Dedifferentiated amniotic fluid mesenchymal stem cell (primary cell): ENCODE results near the gene TSR3.
A peak's percentile ranks its signal among the peaks of the same experiment; 100 is the strongest.

Source experiments
- DNase-seq: peaks from one replicate; pipeline ENCODE4 v3.0.0-alpha.2; 2016; ENCODE audit errors: extremely low spot score

The TSR3 gene

DNA sequence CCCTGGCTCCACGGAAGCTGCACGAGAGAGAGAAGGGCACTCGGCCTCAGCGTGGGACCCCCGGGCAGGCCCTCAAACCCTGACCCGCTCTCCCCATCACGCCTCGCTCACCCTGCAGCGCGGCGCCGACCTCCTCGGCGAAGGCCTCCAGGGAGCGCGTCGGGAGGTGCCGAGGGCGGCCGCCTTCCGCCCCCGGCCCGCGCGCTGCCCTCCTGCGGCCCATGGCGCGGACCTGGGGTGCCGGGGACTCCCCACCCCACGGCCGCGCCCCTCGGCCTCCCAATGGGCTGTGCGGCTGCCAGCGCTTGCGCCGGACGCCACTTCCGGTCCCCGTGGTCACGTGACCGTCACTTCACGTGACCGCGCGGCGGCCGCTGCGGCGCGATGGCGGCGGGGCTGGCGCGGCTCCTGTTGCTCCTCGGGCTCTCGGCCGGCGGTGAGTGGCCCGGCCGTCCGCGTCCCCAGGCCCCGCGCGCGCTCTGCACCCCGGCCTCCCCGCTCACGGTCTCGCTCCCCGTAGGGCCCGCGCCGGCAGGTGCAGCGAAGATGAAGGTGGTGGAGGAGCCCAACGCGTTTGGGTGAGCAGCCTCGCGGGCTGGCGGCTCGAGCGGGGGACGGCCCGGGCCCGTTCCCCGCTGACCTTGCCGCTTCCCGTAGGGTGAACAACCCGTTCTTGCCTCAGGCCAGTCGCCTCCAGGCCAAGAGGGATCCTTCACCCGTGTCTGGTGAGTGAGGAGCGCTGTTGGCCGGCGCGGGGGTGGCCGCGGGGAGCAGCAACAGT lies at the start of gene TSR3, which contains the start of gene GNPTG:
Gene TSR3, minus strand, starts transcription at position 297 of the 781 bp plus-strand sequence. Its CDS starts 74 bp downstream, at position 223.
Gene GNPTG, plus strand, starts transcription at position 350 of the 781 bp plus-strand sequence. Its CDS starts 35 bp downstream, at position 385.
- DNase-seq = peak; percentile 60

DNA sequence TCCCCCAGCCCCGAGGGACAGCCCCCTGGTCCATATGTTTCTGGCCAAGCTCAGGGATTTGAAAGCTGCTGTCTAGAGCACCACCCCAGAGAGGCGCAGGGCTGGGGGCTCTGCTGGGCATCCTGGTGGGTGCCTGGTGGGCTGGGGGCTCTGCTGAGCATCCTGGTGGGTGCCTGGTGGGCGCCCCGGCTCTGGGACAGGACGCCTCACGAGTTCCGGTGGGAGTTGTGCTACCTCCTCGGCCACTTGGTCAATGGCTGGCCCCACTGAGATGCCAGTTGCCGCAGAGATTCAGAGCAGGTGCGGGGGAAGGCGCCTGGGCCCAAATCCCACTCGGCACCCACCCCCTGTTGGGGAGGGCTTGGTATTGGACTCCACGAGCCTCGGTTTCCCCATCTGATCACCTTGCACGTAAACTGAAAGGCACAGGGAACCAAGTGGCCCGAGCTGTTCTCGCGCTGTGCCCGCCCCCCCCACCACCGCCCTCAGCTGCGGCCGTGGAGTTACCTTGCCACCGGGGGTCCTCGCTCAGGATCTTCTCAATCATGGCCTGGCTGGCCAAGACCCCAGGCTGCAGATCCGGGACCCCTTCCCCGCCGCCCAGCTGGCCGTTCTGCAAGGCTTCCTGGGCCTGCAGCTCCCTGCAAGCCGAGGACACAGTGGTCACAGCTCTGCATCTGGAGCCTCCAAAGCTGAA lies 49.5 kb upstream of the TSR3 start:
- no peak for DNase-seq

DNA sequence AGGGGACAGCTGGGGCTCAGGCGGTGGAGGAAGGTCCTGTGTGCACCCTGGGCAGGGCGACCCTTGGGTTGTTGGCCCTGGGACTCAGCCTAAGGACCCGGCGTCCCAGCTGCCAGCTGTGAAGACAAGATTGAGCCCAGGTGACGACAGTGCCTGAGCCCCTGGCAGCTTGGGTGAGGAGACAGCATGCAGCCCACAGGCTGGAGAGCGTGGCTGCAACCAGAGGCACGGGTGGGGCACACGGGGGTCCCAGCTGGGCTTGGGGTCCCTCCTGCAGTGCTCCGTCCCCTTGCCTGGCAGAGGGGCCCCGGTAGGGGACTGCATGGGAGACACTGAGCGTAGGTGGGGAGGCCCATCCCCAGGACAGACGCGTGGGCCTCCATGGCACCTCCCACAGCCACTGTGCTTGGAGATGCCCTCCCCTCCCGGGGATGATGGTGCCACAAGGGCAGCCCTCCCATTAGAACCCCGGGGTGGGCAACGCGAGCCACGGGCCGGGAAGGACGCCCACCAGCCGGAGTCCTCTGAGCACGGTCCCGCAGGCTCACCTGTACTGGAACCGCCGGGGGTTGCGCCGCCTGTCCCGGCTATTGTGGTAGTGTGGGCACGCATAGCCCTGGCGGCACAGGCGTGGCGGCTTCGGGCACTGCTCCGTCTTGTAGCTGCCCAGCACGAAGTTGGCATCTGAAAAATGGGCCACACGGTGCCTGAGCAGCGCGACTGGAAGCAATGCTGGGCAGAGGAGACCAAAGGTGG lies 47.3 kb upstream of the TSR3 start:
- no peak for DNase-seq

DNA sequence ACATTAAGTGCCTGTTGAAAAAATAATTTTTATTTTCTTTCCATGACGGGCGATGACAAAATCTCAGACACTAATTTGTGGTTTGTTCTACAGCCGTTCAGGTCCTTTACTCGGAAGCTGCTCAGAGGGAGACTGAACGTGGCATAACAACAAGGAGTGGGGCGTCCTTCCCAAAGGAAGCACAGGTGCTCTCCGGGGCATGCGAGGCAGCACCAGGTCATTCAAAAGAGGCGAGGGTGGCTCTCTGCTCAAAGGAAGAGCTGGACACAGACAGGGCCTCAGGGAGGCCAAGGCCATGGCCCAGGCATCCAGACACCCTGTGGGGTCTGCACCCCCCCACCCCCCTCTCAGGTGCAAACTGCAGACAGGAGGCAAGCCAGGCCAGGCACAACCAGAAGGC lies 46.7 kb upstream of the TSR3 start:
- DNase-seq = no peak

DNA sequence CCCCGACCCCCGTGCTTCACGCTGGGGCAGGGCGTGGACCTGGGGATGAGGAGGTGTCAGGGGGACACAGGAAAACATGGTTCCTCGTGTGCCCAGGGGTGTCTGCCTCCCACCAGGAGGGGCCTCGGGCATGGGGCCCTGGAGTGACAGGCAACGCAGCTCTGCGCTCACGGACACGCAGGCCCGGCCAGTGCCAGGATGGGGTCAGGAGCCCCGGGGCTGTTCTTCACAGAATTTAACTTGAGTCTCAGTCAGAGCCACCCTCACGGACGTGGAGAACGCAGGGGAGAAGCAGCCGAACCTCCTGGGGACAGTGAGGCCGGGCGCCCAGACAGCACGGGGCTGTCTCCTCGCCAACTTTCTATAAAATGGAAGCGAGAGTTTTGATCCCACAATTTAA lies 46.1 kb upstream of the TSR3 start:
- no peak for DNase-seq

DNA sequence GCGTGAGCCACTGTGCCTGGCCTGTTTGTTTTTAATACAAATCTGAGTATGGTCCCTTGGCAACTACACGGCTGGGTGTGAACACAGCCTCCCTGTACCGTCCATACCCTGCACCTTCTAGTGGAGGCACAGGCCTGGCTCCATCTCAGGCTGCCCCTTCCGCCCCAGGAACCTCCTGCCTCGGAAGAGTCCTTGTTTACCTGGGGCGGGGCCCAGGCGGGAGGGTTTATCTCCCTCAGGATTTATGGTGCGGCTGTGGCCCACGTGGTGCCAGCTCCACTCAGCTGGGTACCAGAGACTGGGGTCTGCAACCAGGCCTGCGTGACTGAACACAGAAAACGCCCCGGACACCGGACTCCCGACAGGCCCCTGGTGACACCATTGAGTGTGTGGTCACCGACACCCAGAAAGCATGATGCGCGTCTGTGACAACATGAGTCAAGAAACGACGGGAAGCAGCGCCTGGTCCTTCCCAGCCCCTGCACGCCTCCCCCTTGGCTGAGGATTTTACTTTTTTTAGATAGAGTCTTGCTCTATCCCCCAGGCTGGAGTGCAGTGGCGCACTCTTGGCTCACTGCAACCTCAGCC lies 43.9 kb upstream of the TSR3 start:
- no peak for DNase-seq

DNA sequence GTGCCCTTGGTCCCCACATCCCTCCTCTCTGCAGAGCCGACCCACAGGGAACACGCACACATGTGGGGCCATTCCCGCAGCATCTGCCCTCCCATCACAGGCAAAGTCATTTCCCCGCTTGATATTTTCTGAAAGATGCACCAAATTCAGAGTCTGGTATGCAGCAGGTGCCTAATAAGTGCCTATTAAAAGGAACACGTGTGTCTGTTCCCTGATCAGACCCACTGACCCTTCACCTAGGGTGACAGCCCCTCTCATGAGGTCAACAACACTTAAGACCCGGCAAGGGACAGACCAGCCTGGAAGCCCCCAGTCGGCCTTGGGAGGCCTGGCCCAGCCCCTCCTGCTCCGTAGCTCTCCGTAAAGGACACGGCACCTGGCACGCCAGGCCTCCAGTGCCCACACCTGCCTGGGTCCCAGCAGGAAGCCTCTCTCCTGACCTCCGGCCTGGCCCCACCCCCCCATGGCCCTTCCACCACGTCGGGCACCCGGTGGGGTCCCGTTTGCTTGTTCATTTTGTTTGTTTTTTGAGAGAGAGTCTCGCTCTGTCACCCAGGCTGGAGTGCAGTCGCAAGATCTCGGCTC lies 42.8 kb upstream of the TSR3 start:
- no peak for DNase-seq

DNA sequence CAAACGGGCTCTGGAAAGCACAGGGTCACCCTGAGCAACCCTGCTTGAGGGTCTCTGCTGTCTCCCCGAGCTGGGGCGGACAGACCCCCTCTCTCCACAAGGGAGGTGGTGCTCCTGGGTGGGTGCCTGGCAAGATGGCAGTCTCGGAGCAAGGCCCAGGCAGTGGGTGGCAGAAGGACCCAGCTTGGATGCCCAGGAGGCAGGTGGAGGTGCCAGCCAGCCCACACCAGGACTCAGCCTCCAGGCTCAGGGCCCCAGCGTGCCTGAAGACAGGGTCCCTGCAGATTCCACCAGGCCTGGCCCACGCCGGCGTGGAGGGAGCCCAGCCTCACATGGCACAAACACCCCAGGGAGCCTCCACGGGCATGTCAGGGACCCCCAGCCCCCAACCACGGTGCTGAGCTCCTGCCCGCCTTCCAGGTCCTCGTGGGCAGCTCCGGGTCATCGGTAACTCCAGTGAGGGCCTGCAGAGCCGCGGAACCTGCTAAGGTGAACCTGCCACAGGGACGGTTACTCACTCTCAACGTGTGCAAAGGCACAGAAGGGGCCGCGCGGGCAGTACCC lies 42.0 kb upstream of the TSR3 start:
- no peak for DNase-seq

DNA sequence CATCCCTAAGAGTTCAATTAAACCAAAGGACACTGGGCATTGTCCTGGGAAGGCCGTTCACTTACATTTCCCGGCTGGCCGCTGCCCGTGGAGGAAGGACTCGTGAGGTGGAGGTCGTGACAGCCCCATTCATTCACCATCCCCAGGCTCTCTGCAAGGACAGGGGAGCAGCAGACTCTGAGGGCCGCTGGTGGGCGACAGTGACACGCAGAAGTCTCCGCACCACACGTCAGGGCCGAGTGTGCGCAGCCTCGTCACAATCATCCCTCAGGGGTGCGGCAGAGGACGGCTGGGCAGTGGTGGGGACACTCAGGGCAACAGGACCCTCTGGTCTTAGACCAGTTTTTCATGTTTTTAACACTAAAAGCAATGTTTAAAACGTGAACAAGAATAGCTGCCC lies 41.1 kb upstream of the TSR3 start:
- no peak for DNase-seq

DNA sequence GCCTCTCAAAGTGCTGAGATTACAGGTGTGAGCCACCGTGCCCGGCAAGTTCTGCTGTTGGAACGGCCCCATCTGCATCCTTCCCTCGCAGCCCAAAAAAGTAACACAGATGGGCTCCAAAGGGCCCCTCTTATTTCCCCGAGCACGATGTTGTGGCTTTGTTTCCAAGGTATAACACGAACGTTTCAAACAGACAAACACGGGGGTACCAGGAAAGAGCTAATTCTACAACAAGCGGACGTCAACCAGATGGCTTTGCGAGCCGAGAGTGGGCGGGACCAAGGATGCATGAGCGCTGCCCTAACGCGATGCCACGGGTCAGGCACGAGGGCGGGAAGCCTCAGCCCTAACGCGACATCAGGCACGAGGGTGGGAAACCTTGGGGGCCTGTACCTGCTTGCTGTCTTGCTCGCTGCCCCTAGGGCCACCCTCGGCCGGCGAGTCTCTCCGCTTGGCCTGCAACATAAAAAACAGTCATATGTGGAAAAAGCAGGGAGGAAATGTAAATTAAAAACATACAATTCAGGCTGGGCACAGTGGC lies 38.6 kb upstream of the TSR3 start:
- DNase-seq = no peak

DNA sequence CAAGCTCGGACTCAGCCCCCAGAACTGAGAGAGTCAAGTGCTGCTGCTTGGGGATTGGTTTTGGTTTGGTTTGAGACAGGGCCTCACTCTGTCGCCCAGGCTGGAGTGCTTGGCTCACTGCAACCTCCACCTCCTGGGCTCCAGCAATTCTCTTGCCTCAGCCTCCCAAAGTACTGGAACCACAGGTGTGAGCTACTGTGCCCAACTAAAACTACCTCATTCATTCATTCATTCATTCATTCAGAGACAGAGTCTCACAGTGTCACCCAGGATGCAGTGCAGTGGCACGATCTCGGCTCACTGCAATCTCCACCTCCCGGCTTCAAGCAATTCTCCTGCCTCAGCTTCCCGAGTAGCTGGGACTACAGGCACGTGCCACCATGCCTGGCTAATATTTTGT lies 38.1 kb upstream of the TSR3 start:
- DNase-seq = no peak

DNA sequence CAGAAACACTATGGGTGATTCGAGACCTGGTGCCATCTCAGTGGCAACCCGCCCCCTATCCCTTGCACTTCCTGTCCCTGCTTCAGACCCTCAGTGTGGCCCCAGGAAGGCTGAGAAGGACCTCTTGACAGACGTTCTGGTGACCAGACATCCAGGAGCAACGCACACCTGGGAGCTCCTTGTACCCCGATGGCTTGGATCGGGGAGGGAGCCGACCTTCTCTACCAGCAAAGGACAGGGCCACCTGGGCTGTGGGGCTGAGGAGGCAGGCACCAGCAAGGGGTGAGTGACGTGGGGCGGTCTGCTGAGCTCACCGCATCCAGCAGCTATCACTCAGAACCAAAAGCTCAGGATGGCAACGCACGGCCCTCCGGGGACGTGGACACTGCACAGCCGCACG lies 35.7 kb upstream of the TSR3 start:
- no peak for DNase-seq

DNA sequence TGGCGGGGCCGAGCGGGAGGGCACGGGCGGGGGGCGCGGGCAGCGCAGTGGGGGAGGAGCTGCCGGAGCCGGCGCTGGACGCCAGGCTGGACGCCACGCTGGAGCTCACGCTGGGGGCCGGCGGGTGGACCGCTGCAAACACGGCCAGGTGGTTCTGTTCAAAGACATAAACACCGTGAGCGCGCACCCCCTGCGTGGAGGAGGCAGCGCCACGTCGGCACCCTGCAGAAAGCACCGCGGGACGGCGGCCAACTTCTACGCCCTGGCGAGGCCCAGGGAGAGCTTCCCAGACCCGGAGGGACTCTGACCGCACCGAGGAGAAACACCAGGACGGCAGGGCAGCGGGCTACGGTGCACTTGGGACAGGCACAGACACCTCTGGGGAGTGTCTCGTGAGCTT lies 33.6 kb upstream of the TSR3 start:
- no peak for DNase-seq

DNA sequence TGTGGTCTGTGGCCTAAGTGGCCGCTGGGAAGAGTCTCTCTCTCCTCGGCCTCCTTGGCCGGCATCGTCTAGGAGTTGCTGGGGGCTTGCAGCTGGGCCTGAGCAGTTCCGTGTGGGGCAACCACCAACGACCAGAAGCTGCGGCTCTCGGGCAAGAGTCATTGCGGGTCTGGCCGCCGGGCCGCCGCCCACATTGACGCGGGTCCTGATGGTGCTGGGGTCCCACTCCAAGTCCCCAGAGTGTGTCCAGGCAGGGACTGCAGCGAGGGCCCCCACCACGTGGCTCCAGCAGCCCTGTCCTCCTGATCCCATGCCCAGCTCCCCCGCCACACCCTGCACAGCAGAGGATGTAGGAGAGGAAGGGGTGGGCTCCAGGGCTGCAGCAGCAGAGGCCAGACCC lies 31.9 kb upstream of the TSR3 start:
- no peak for DNase-seq

DNA sequence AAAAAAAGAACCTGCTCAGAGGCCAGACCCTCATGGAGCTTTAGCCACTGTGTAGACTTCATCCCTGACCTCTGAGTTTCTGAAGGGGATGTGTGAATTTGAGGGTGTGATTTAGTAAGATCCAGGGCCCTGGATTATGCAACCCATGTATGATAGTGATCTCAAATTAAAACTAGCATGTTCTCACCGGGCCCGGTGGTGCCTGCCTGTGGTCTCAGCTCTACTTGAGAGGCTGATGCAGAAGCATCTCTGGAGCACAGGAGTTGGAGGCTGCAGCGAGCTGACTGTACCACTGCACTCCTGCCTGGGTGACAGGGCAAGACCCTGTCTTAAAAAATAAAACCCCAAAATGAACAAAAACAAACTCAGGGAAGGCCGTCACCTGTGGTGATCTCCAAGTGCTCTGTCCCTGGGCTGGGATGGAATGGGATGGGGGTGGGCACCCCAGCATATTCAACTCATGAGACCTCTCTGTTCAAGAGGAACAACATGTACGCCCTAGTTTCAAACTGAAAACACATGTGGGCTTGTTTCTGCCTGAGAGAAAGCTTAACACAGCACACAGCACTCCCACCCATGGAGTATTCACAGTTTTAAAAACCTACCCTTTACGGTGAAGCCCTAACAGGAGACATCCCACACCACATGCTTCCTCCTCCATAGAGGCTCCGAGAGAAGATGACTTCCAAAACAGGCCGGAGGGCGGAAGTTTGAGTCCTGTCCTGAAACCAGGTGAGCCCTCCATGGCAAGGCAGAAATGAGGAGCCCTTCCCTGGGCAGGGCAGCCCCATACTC lies 30.1 kb upstream of the TSR3 start:
- no peak for DNase-seq

DNA sequence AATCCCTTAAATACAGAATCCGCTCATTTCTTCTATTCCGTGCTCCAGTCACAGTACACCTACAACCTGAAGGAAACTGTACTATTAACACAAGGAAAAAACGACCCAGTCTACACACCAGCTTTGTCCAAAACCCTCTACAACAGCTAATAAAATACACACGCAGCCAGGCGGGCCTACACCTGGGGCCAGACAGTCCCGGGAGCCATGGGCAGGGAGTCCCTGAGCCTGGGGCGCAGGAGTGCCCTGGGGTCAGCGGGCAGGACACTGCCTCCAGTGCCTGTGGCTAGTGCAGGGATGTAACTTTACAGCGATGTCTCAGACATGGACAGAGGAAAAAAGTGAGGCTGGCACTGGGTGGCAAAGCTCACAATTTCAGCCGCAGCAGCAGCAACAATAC lies 28.5 kb upstream of the TSR3 start:
- no peak for DNase-seq

DNA sequence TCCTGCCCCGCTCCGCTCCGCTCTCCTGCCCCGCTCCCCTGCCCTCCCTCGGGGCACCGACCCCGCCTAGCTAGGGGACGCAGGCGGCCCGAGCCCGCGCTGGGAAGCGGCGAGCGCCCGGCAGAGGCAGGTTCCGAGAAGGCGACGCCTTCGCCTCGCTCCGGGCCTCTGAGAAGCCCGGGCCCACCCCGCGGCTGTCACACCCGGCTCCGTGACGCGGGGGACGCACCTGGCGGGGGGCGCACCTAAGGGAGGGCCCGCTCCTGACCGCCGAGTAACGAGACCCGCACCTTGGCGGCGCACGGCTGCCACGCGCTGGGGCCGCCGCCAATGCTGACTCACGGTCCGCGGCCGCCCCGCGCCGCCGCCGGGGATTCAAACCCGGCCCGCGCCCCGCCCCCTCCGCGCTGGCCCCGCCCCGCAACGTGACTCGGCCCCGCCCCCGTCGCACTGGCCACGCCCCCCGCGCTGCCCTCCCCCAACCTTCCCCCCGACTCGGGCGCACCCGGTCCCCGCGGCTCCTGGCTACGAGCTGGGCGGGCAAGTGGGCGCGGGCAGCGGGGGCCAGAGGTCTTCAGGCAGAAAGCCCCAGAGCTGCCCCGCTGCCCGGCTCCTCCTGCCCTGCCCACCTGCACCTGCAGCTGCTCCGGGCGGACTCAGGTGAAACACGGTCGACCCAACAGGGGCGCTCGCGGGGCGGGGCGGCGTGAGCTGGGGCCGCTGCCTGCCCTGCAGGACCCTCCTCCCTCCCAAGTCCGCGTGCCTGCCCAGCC lies 27.8 kb upstream of the TSR3 start:
- DNase-seq = peak; percentile 15

DNA sequence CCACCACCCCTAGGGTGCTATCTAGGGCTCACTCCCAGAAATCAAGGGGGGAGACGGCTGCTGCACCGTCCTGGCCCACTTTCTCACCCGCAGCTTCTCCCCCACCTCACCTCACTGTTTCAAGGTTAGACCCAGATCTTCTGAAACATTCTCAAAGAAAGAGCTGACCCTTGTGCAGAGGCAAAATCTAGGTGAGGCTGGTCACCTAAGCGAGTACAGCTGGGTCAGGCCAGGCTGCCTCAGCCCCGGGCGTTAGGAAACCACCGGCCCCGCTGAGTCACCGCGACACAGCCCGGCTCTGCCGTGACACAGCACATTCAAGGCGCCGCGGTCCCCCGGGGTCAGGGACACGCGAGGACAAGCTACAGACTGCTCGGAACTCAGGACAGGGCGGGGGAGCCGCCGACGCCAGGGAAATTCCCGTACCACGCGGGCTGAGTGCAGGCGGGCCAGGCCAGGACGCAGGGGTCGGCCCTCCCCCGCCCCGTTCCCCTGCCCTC lies 27.2 kb upstream of the TSR3 start:
- DNase-seq = peak; percentile 72

DNA sequence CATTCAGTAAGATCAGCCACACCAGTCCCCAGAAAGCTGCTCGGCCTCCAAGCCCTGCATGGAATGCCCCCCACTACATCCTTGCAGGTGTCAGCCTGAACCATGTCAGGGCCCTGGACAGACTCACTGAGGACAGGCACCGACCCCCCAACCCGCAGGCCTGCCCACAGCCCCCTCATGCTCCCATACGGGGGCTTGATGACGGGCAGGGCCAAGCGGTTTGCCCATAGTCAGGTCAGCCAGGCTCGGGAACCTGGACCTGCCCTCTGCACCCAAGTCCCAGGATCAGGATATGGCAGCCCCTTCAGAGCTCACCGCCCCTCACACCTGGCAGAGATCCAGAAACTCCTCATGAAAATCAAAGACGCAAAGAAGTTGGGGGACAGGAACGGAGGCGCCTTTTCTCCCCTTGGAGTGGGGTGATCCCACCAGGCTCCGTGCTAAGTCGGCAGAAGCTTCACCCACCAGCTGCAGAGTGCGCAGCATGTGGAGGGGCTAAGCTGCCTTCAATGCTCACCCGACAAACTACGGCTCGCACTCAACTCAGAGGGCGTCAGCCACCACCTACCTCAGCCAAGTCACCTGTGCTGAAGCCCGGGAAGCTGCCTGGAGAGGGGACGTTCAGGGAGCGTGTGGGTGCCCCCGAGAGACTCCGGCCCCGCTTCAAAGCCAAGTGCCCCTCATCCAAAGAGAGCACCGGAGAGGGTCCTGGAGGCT lies 26.6 kb upstream of the TSR3 start:
- no peak for DNase-seq
